Vagina (tissue), 2 donors: Measurements from ENCODE around the gene RABGGTA.

ENCODE experiments used
- CTCF ChIP-seq, 3 experiments: fragments of 450-650 bp in 2 of 3; fragments of 200-600 bp in 1 of 3; sonication (generic) in 1 of 3; IDR thresholded peaks; one replicate each; pipeline ENCODE4 v1.5.1; 2017 to 2019; ENCODE audit warnings: antibody characterized with exemption in 3 of 3, mild to moderate bottlenecking in 2 of 3, moderate library complexity in 2 of 3
- POLR2A ChIP-seq, 2 donors: fragments of 450-650 bp; IDR thresholded peaks; one replicate each; pipeline ENCODE4 v1.6.1; 2017; ENCODE audit warnings: antibody characterized with exemption in 2 of 2, mild to moderate bottlenecking in 2 of 2, moderate library complexity in 2 of 2
- POLR2AphosphoS5 ChIP-seq, 2 donors: sonication (generic); formaldehyde crosslinking; IDR thresholded peaks; one replicate each; pipeline ENCODE4 v1.9.0; 2017; ENCODE audit warnings: antibody characterized with exemption in 2 of 2, mild to moderate bottlenecking in 2 of 2, low read depth in 1 of 2; ENCODE audit not compliant: insufficient read depth in 1 of 2

GRCh38 chr14:24270537-24271133, 762 bp downstream of the RABGGTA start:
- TF ChIP-seq CTCF (IDR thresholded peaks at IDR 0.05) (no peak), POLR2A (IDR thresholded peaks at IDR 0.05) (no peak), POLR2AphosphoS5 (IDR thresholded peaks at IDR 0.05; ENCODE audit: insufficient read depth in 1 of 2, low read depth in 1 of 2) (no peak)
